GM18502 (cell line): ENCODE data around the gene ARHGAP6.

Source experiments
- ATAC-seq: cut with Tn5 transposase; IDR thresholded peaks from one replicate; pipeline ENCODE4 v1.9.1; 2021; ENCODE audit warnings: mild to moderate bottlenecking; ENCODE audit not compliant: unreplicated experiment, poor library complexity

The ARHGAP6 gene

DNA sequence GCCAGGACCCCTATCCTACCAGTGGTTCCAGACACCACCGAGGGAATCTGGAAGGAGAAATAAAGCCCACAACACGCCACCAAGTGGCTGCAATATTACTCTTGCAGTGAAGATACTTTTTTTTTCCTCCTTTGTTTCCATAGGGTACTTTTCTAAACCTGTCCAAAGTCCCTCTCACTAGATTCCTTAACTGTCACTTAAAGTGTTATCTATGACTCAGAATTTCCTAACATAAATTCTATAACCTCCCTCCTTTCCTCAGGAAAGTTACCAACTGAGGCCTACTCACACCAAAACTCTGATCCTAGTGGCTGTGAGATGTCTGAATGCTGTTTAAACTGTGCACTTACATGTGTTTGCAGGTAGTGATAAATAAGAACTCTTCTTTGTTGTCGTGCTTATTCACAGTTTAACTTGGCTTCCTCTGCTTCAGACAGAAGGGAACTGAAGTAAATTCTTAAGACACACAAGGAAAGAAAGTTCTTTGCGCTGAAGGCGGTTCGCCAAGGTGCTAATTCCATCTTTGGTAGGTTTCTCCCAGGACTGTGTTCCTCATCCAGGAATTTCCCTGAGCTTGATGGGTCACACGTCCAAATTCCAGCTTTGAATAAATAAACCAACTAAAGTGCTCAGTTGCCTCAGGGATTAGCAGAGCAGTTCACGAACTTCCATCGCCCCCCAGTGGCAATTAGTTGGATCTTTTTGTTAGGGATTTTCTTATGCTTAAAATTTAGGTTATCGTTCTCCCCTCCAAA, 565.3 kb downstream of the ARHGAP6 start:
- no peak for ATAC-seq

DNA sequence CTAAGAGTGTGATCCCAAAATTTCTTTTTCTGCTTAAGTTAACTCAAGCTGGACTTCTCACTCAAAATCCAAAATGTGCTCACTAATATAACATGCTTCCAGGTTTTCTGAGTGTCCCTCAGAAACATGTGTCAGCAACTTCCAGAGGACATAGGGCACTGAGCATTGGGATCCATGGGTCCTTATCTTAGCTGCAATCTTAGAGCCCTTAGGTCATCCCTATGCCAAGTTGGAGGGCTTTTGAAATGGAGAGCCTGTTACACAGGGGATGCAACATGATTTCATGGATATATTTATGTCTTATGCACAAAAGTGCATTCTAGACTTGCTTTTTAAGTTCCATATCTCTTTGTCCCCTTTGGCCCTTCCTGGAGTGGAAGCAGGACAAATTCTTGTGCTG, 566.3 kb downstream of the ARHGAP6 start:
- no peak for ATAC-seq

DNA sequence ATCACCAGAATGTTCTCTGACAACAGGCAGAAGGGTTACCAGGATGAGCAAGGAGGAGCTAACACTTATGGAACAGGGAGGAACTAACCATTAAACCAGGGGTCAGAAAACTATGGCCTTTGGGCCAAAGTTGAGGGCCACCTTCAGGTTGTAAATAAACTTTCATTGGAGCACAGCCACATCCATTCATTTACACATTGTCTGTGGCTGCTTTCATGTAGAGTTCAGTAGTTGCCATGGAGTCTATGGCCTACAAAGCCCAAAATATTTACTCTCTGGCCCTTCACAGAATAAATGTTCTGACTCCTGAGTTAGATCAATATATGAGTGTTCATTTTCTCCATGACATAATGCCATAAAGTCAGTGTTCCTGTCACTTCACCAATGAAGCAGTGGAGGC, 567.8 kb downstream of the ARHGAP6 start:
- no peak for ATAC-seq

DNA sequence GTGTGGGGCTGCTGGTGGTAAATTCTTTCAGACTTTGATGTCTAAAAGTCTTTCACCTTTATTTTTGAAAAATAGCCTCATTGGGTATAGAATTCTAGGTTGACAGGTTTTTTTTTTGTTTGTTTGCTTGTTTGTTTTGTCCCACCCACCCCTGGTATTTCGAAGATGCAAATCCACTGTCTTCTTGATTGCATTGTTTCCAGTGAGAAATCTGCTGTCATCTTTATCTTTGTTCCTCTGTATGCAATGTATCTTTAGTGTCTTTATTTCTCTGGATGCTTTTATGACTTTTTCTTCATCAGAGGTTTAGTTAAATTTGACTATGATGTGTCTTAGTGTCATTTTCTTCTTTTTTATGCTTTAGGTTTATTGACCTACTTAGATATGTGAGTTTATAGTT, 575.9 kb downstream of the ARHGAP6 start:
- ATAC-seq, result no peak
